Naive thymus-derived CD4-positive, alpha-beta T cell (primary cell): ENCODE data around the gene G3BP1. TPM values are rescaled to one million over a fixed set of nuclear protein-coding genes. Genes with fewer than 3 reads are reported as not detected.
A peak's percentile ranks its signal among the peaks of the same experiment; 100 is the strongest.

Source experiments
- ATAC-seq: fragments of 150-1000 bp; cut with Tn5 transposase; 2 replicates; pipeline ENCODE4 v1.10.0; 2021; ENCODE audit warnings: mild to moderate bottlenecking, moderate library complexity
- CTCF ChIA-PET: fragments of 350-600 bp; sonication (Branson Sonifier 250); formaldehyde crosslinking; loops from one replicate; lab custom pipeline; 2021; ENCODE audit warnings: antibody characterized with exemption; lab: Charles Lee
- POLR2A ChIA-PET: fragments of 350-600 bp; sonication (Branson Sonifier 250); formaldehyde crosslinking; loops from one replicate; lab custom pipeline; 2021; ENCODE audit warnings: antibody characterized with exemption, inconsistent platforms; lab: Charles Lee
- DNase-seq, 9 donors: peaks; one replicate each; pipeline versions ENCODE4 v3.0.0 to v3.0.0-alpha.2; 2020 to 2022; ENCODE audit warnings: mixed read lengths in 1 of 9
- H3K27ac ChIP-seq: one replicate; pipeline ENCODE4 v1.7.0; 2013; ENCODE audit warnings: mild to moderate bottlenecking, low read depth, low read length, moderate library complexity
- H3K27me3 ChIP-seq, 2 donors: one replicate each; pipeline ENCODE4 v1.7.0; 2013; ENCODE audit warnings: low read length in 2 of 2, mild to moderate bottlenecking in 2 of 2, moderate library complexity in 2 of 2; ENCODE audit not compliant: control insufficient read depth in 2 of 2, insufficient read depth in 2 of 2
- H3K36me3 ChIP-seq, 3 experiments: 1 replicate in 2 of 3; 2 replicates in 1 of 3; pipeline ENCODE4 v1.7.0; 2013; ENCODE audit warnings: low read length in 3 of 3, mild to moderate bottlenecking in 3 of 3, moderate library complexity in 1 of 3; ENCODE audit not compliant: insufficient read depth in 3 of 3, control insufficient read depth in 2 of 3
- H3K4me1 ChIP-seq, 2 donors: one replicate each; pipeline ENCODE4 v1.7.0; 2013; ENCODE audit warnings: low read length in 2 of 2, mild to moderate bottlenecking in 2 of 2, moderate library complexity in 1 of 2; ENCODE audit not compliant: control insufficient read depth in 2 of 2, insufficient read depth in 2 of 2
- H3K4me3 ChIP-seq: 2 replicates; pipeline ENCODE4 v1.7.0; 2013; ENCODE audit warnings: mild to moderate bottlenecking, low read length
- H3K9me3 ChIP-seq, 3 experiments: 1 replicate in 2 of 3; 2 replicates in 1 of 3; pipeline ENCODE4 v1.7.0; 2013; ENCODE audit warnings: low read length in 3 of 3; ENCODE audit not compliant: control insufficient read depth in 2 of 3
- H3K27ac Mint-ChIP-seq, 9 donors: one replicate each; pipeline ENCODE4 v1.8.0; 2020 to 2022; ENCODE audit warnings: mixed read lengths in 9 of 9, mild to moderate bottlenecking in 8 of 9, moderate library complexity in 5 of 9, inconsistent platforms in 2 of 9
- H3K27me3 Mint-ChIP-seq, 5 donors: one replicate each; pipeline ENCODE4 v1.8.0; 2021 to 2022; ENCODE audit warnings: mixed read lengths in 5 of 5, mild to moderate bottlenecking in 1 of 5
- H3K36me3 Mint-ChIP-seq, 5 donors: one replicate each; pipeline ENCODE4 v1.8.0; 2020 to 2022; ENCODE audit warnings: mixed read lengths in 5 of 5, mild to moderate bottlenecking in 3 of 5, inconsistent platforms in 1 of 5
- H3K4me1 Mint-ChIP-seq, 7 donors: one replicate each; pipeline ENCODE4 v1.8.0; 2020 to 2022; ENCODE audit warnings: mixed read lengths in 7 of 7, mild to moderate bottlenecking in 3 of 7, inconsistent platforms in 1 of 7
- H3K4me3 Mint-ChIP-seq, 10 donors: one replicate each; pipeline ENCODE4 v1.8.0; 2020 to 2022; ENCODE audit warnings: mild to moderate bottlenecking in 10 of 10, mixed read lengths in 10 of 10, moderate library complexity in 6 of 10, inconsistent platforms in 2 of 10
- H3K9me3 Mint-ChIP-seq, 11 donors: one replicate each; pipeline ENCODE4 v1.8.0; 2020 to 2022; ENCODE audit warnings: mixed read lengths in 11 of 11, mild to moderate bottlenecking in 4 of 11, inconsistent platforms in 1 of 11, moderate library complexity in 1 of 11
- intact Hi-C, 2 donors: fragments of 100-400 bp; cut with micrococcal nuclease; formaldehyde crosslinking; loops; one replicate each; pipeline ENCODE4 v1.15.1; 2023
- polyA plus RNA-seq, 2 donors: library from polyadenylated mRNA; unstranded; fragments of 300-500 nt; fragmentation: Illumina TruSeq; gene quantifications; one replicate each; pipeline ENCODE4 v1.2.3, GENCODE V29; 2021
- total RNA-seq, 6 experiments: library from RNA in 5 of 6; stranded (reverse) in 5 of 6; gene quantifications; 1 replicate in 5 of 6; 2 replicates in 1 of 6; pipeline ENCODE4 v1.2.3 and lab custom pipeline; 2021 to 2026

Gene G3BP1
- total and polyA plus RNA-seq, 7 experiments from 2014 or later, result 86.1 to 244 (median 158) TPM

- ATAC-seq, result peak; percentile 81
- H3K4me3 ChIP-seq, result no peak overlapping the region
- no peaks in the 10 kb centered on the region for H3K9me3 Mint-ChIP-seq
- no peaks in the 10 kb centered on the region for H3K9me3 ChIP-seq
- intact Hi-C loops, result loop anchor here in 1 of 2 donors (2.0 to 5.0 kb wide), 2 partner anchors 14 to 1783 kb away; partner anchors contain the start of genes ATOX1 and SLC26A2
- ChIA-PET CTCF (interaction anchor here (0.5 to 0.6 kb wide), 2 partner anchors 11 to 131 kb away, joined by 3 to 5 read pairs; no protein-coding TSS in a partner anchor), POLR2A (no interaction called here)
- no peak for DNase-seq
- H3K27ac ChIP-seq, result no peak overlapping the region
- H3K27me3 Mint-ChIP-seq, result no peaks in the 10 kb centered on the region
- H3K4me3 Mint-ChIP-seq, result peak overlapping the region in 4 of 10 donors; percentile 7 to 75 (median 12)
- no peaks in the 10 kb centered on the region for H3K27me3 ChIP-seq
- peaks cover 12 to 62% (median 39%) of the 10 kb centered on the region in 7 donors for H3K4me1 Mint-ChIP-seq
- peaks cover 5 to 29% (median 19%) of the 10 kb centered on the region in 5 donors for H3K36me3 Mint-ChIP-seq
- H3K27ac Mint-ChIP-seq, result peak overlapping the region in 8 of 9 donors; percentile 7 to 85 (median 76)
- H3K36me3 ChIP-seq, result peaks cover 0 to 15% (median 0%) of the 10 kb centered on the region in 3 experiments
- peaks cover 13 to 15% of the 10 kb centered on the region in 2 donors for H3K4me1 ChIP-seq
Observed at GRCh38 chr5:151745071-151745705, 26.6 kb upstream of the G3BP1 start.

- peak overlapping the region in 1 of 10 donors; percentile 81 for H3K4me3 Mint-ChIP-seq
- Histone ChIP-seq H3K36me3 (peaks cover 0 to 16% (median 0%) of the 10 kb centered on the region in 3 experiments), H3K27ac (no peak overlapping the region), H3K4me3 (no peak overlapping the region), H3K27me3 (no peaks in the 10 kb centered on the region), H3K9me3 (no peaks in the 10 kb centered on the region), H3K4me1 (peaks cover 9 to 10% of the 10 kb centered on the region in 2 donors)
- H3K27me3 Mint-ChIP-seq, result no peaks in the 10 kb centered on the region
- H3K36me3 Mint-ChIP-seq, result peaks cover 0 to 20% (median 9%) of the 10 kb centered on the region in 5 donors
- no peak for DNase-seq
- H3K4me1 Mint-ChIP-seq, result peaks cover 7 to 55% (median 45%) of the 10 kb centered on the region in 7 donors
- intact Hi-C loops, result no loop called here
- ChIA-PET POLR2A (interaction anchor here (1.0 kb wide), 1 partner anchor 21 kb away, joined by 6 read pairs; the partner anchor contains the start of gene G3BP1), CTCF (no interaction called here)
- peak overlapping the region in 3 of 9 donors; percentile 41 to 94 (median 43) for H3K27ac Mint-ChIP-seq
- no peaks in the 10 kb centered on the region for H3K9me3 Mint-ChIP-seq
- no peak for ATAC-seq
Observed at GRCh38 chr5:151750121-151750520, 21.6 kb upstream of the G3BP1 start.

GRCh38 chr5:151751091-151751490 is 20.7 kb upstream of the G3BP1 start:
- Mint-ChIP-seq H3K36me3 (peaks cover 0 to 14% (median 9%) of the 10 kb centered on the region in 5 donors), H3K4me3 (no peak overlapping the region), H3K27ac (peak overlapping the region in 3 of 9 donors; percentile 14 to 59 (median 26)), H3K9me3 (no peaks in the 10 kb centered on the region), H3K27me3 (no peaks in the 10 kb centered on the region), H3K4me1 (peaks cover 5 to 54% (median 43%) of the 10 kb centered on the region in 7 donors)
- Histone ChIP-seq H3K27me3 (no peaks in the 10 kb centered on the region), H3K4me3 (no peak overlapping the region), H3K4me1 (peaks cover 8 to 9% of the 10 kb centered on the region in 2 donors), H3K27ac (no peak overlapping the region), H3K36me3 (peaks cover 0 to 7% (median 0%) of the 10 kb centered on the region in 3 experiments), H3K9me3 (no peaks in the 10 kb centered on the region)
- ATAC-seq, result peak; percentile 55
- intact Hi-C loops, result no loop called here
- no peak for DNase-seq
- ChIA-PET CTCF (no interaction called here), POLR2A (interaction anchor here (11.4 kb wide), 1 partner anchor 21 kb away, joined by 232 read pairs; the partner anchor contains the start of gene G3BP1)

GRCh38 chr5:151751593-151751992 is 20.2 kb upstream of the G3BP1 start:
- intact Hi-C loops, result no loop called here
- H3K36me3 ChIP-seq, result peaks cover 0 to 7% (median 0%) of the 10 kb centered on the region in 3 experiments
- no peaks in the 10 kb centered on the region for H3K9me3 ChIP-seq
- no peak overlapping the region for H3K27ac ChIP-seq
- H3K27ac Mint-ChIP-seq, result peak overlapping the region in 3 of 9 donors; percentile 26 to 59 (median 28)
- no peak overlapping the region for H3K4me3 Mint-ChIP-seq
- ATAC-seq (no peak), DNase-seq (no peak)
- H3K36me3 Mint-ChIP-seq, result peaks cover 0 to 14% (median 9%) of the 10 kb centered on the region in 5 donors
- no peaks in the 10 kb centered on the region for H3K9me3 Mint-ChIP-seq
- ChIA-PET POLR2A (interaction anchor here (11.4 kb wide), 1 partner anchor 21 kb away, joined by 232 read pairs; the partner anchor contains the start of gene G3BP1), CTCF (interaction anchor here (0.7 kb wide), 1 partner anchor 11 kb away, joined by 3 read pairs; no protein-coding TSS in a partner anchor)
- no peaks in the 10 kb centered on the region for H3K27me3 ChIP-seq
- H3K27me3 Mint-ChIP-seq, result no peaks in the 10 kb centered on the region
- no peak overlapping the region for H3K4me3 ChIP-seq
- H3K4me1 Mint-ChIP-seq, result peaks cover 6 to 54% (median 44%) of the 10 kb centered on the region in 7 donors
- peaks cover 5 to 6% of the 10 kb centered on the region in 2 donors for H3K4me1 ChIP-seq

- H3K9me3 Mint-ChIP-seq, result no peaks in the 10 kb centered on the region
- H3K36me3 Mint-ChIP-seq, result peaks cover 0 to 14% (median 9%) of the 10 kb centered on the region in 5 donors
- intact Hi-C loops, result loop anchor here (5.0 kb wide), 4 partner anchors 308 to 1398 kb away; partner anchors contain the start of genes ANXA6 (in 1 of the 2), SLC36A1 (in 1 of the 2) and TCOF1 (in 1 of the 2)
- ChIA-PET POLR2A (interaction anchor here (11.4 kb wide), 1 partner anchor 17 kb away, joined by 232 read pairs; the partner anchor contains the start of gene G3BP1), CTCF (interaction anchor here (0.6 to 0.9 kb wide), 5 partner anchors 10 to 402 kb away, joined by 3 to 4 read pairs (median 3); partner anchors contain the start of gene G3BP1)
- no peaks in the 10 kb centered on the region for H3K9me3 ChIP-seq
- DNase-seq (no peak), ATAC-seq (no peak)
- H3K4me3 Mint-ChIP-seq, result peak overlapping the region in 3 of 10 donors; percentile 4 to 66 (median 19)
- peaks cover 16 to 62% (median 53%) of the 10 kb centered on the region in 7 donors for H3K4me1 Mint-ChIP-seq
- H3K27ac Mint-ChIP-seq, result peak overlapping the region in 1 of 9 donors; percentile 60
- no peaks in the 10 kb centered on the region for H3K27me3 Mint-ChIP-seq
- H3K27ac ChIP-seq, result no peak overlapping the region
- no peaks in the 10 kb centered on the region for H3K27me3 ChIP-seq
- no peak overlapping the region for H3K4me3 ChIP-seq
- H3K36me3 ChIP-seq, result peaks cover 0 to 11% (median 0%) of the 10 kb centered on the region in 3 experiments
- peaks cover 14 to 20% of the 10 kb centered on the region in 2 donors for H3K4me1 ChIP-seq
Observed at GRCh38 chr5:151755383-151755782, 16.4 kb upstream of the G3BP1 start.
